HepG2 (cell line): ENCODE data around the gene TUBA4A. TPM values are rescaled to one million over a fixed set of nuclear protein-coding genes. Genes with fewer than 3 reads are reported as not detected.

ENCODE experiments used
- DPF2 ChIP-seq: sonication (generic); formaldehyde crosslinking; IDR thresholded peaks from 2 replicates; pipeline ENCODE4 v1.4.0; 2020; ENCODE audit warnings: mild to moderate bottlenecking, low read depth, missing genetic modification reagents, borderline replicate concordance
- EHMT2 ChIP-seq: fragments of 200-600 bp; sonication (generic); IDR thresholded peaks from 2 replicates; pipeline ENCODE4 v1.7.0; 2017; ENCODE audit warnings: antibody characterized with exemption, low read depth, low read length, borderline replicate concordance
- EP300 ChIP-seq, 3 experiments: sonication (generic) in 1 of 3; formaldehyde crosslinking in 1 of 3; IDR thresholded peaks; 2 replicates each; pipeline versions ENCODE4 v1.5.1 to v1.6.1; 2011 to 2020; ENCODE audit warnings: low read depth in 2 of 3, low read length in 2 of 3, borderline replicate concordance in 1 of 3, improper control_type of control experiment in 1 of 3, mild to moderate bottlenecking in 1 of 3, missing genetic modification reagents in 1 of 3, moderate library complexity in 1 of 3
- FOXK1 ChIP-seq: sonication (generic); formaldehyde crosslinking; IDR thresholded peaks from 2 replicates; pipeline ENCODE4 v1.4.0; 2020; ENCODE audit warnings: low read depth, missing genetic modification reagents, borderline replicate concordance
- PHF5A ChIP-seq: IDR thresholded peaks from one replicate; pipeline ENCODE4 v1.6.1; 2018; ENCODE audit warnings: low read depth, missing genetic modification reagents; ENCODE audit not compliant: unreplicated experiment
- POLR2G ChIP-seq: fragments of 200-400 bp; formaldehyde crosslinking; IDR thresholded peaks from 2 replicates; pipeline ENCODE4 v1.6.1; 2018; ENCODE audit warnings: mild to moderate bottlenecking, low read depth, low read length, moderate library complexity
- RBM22 ChIP-seq: fragments of 200-400 bp; formaldehyde crosslinking; optimal IDR thresholded peaks from 2 replicates; pipeline ENCODE3; 2017; ENCODE audit warnings: mild to moderate bottlenecking, low read length, moderate library complexity
- YEATS4 ChIP-seq: sonication (generic); formaldehyde crosslinking; IDR thresholded peaks from 2 replicates; pipeline ENCODE4 v1.4.0; 2020; ENCODE audit warnings: missing genetic modification reagents, borderline replicate concordance
- ZNF10 ChIP-seq: sonication (generic); formaldehyde crosslinking; IDR thresholded peaks from 2 replicates; pipeline ENCODE4 v1.4.0; 2020; ENCODE audit warnings: mild to moderate bottlenecking, low read depth, missing genetic modification reagents, borderline replicate concordance
- ZNF737 ChIP-seq: sonication (generic); formaldehyde crosslinking; IDR thresholded peaks from 2 replicates; pipeline ENCODE4 v1.5.0; 2020; ENCODE audit warnings: missing genetic modification reagents, mild to moderate bottlenecking, borderline replicate concordance
- ZNF776 ChIP-seq: sonication (generic); formaldehyde crosslinking; IDR thresholded peaks from 2 replicates; pipeline ENCODE4 v1.4.0; 2020; ENCODE audit warnings: mild to moderate bottlenecking, missing genetic modification reagents
- ZNF839 ChIP-seq: sonication (generic); formaldehyde crosslinking; IDR thresholded peaks from 2 replicates; pipeline ENCODE4 v1.4.0; 2020; ENCODE audit warnings: missing genetic modification reagents, mild to moderate bottlenecking, borderline replicate concordance
- ZSCAN12 ChIP-seq: sonication (generic); formaldehyde crosslinking; IDR thresholded peaks from 2 replicates; pipeline ENCODE4 v1.9.0; 2021; ENCODE audit warnings: mild to moderate bottlenecking, missing genetic modification reagents
- polyA plus RNA-seq, 8 experiments: library from polyadenylated mRNA; depleted of rRNA in 3 of 8; stranded (reverse) in 7 of 8; unstranded in 1 of 8; fragments of >200 nt; fragmentation: Illumina TruSeq in 4 of 8; extraction: Trizol in 4 of 8; gene quantifications; 2 replicates each; pipeline versions ENCODE4 v1.2.1 to v1.2.3, GENCODE V29; 2011 to 2016; ENCODE audit warnings: low read depth in 4 of 8, missing spikeins in 1 of 8, mixed read lengths in 1 of 8; ENCODE audit not compliant: insufficient read depth in 1 of 8
- total RNA-seq, 5 experiments: library from RNA; depleted of rRNA; stranded (reverse); fragments of >200 nt; fragmentation: Illumina TruSeq; extraction: Trizol; gene quantifications; 2 replicates each; pipeline ENCODE4 v1.2.3, GENCODE V29; 2016; ENCODE audit warnings: low read depth in 1 of 5
- TF ChIP-seq, protein P1 (sequence below): sonication (generic); formaldehyde crosslinking; IDR thresholded peaks from 2 replicates; pipeline ENCODE4 v1.8.0; 2022; ENCODE audit warnings: mild to moderate bottlenecking, missing genetic modification reagents, moderate library complexity
- TF ChIP-seq, protein P2 (sequence below): sonication (generic); formaldehyde crosslinking; IDR thresholded peaks from 2 replicates; pipeline ENCODE4 v1.5.0; 2020; ENCODE audit warnings: mild to moderate bottlenecking, missing genetic modification reagents
- TF ChIP-seq, protein P3 (sequence below): IDR thresholded peaks from 2 replicates; pipeline ENCODE4 v1.6.1; 2016; ENCODE audit warnings: low read depth
- TF ChIP-seq, protein P4 (sequence below): sonication (generic); formaldehyde crosslinking; IDR thresholded peaks from 2 replicates; pipeline ENCODE4 v1.4.0; 2020; ENCODE audit warnings: missing genetic modification reagents, borderline replicate concordance
- TF ChIP-seq, protein P5 (sequence below): IDR thresholded peaks from 2 replicates; pipeline ENCODE4 v1.6.1; 2016; ENCODE audit warnings: mild to moderate bottlenecking

Gene TUBA4A
- total and polyA plus RNA-seq, 2 of the 13 experiments (the other 11 are each of a cell fraction or from before 2014, with no cell fraction given): 1.3 to 12.7 TPM

DNA sequence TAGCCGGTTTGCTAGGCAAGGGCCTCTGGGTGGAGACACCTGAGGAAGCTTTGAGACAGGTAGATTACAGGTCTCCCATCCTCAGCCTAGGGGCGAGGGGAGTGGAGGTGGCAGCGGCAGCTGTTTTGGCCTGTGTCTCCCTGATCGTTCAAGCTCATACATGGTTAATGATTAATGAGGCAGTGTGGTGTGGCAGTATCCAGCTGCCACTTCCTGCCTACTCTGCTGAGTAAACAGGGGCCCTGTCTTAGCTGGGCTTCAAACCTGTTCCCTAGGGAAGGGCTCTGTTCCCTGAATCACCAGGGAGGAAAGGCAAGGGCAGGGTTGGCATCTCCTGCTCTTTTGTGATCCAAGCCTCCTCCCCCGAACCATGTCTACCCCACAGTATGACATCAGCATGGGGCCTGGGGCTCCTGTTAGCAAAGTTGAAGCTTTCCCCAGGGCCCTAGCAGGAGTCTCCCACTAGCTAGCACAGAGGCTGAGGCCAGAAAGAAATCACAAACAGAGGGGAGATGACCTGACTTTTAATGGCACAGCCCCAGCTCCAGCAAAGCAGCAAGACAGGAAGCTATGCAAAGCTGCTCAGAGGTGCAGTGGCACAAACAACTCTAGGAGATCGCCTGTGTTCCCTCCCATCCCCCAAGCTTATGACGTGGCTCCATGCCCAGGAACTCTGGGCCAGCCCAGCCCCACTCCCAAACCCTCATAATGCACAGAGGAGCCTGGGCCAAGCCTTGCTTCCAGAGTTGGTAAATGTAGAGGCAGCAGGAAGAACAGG is 4.3 kb downstream of the TUBA4A start (continued):
- TF ChIP-seq, protein P1, sequence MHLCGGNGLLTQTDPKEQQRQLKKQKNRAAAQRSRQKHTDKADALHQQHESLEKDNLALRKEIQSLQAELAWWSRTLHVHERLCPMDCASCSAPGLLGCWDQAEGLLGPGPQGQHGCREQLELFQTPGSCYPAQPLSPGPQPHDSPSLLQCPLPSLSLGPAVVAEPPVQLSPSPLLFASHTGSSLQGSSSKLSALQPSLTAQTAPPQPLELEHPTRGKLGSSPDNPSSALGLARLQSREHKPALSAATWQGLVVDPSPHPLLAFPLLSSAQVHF (CRISPR knock-in tag): no peak
- no peak for TF ChIP-seq ZNF737 (CRISPR knock-in tag)
- TF ChIP-seq ZNF10 (CRISPR knock-in tag): no peak
- TF ChIP-seq YEATS4 (CRISPR knock-in tag): peak; percentile 76; the same call in 1 of the 2 replicates
- TF ChIP-seq ZNF839 (CRISPR knock-in tag): no peak
- TF ChIP-seq, protein P2, sequence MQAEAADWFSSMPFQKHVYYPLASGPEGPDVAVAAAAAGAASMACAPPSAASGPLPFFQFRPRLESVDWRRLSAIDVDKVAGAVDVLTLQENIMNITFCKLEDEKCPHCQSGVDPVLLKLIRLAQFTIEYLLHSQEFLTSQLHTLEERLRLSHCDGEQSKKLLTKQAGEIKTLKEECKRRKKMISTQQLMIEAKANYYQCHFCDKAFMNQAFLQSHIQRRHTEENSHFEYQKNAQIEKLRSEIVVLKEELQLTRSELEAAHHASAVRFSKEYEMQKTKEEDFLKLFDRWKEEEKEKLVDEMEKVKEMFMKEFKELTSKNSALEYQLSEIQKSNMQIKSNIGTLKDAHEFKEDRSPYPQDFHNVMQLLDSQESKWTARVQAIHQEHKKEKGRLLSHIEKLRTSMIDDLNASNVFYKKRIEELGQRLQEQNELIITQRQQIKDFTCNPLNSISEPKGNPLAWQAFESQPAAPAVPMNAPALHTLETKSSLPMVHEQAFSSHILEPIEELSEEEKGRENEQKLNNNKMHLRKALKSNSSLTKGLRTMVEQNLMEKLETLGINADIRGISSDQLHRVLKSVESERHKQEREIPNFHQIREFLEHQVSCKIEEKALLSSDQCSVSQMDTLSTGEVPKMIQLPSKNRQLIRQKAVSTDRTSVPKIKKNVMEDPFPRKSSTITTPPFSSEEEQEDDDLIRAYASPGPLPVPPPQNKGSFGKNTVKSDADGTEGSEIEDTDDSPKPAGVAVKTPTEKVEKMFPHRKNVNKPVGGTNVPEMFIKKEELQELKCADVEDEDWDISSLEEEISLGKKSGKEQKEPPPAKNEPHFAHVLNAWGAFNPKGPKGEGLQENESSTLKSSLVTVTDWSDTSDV (CRISPR knock-in tag): no peak
- no peak for TF ChIP-seq ZSCAN12 (CRISPR knock-in tag)
- TF ChIP-seq, protein P3, sequence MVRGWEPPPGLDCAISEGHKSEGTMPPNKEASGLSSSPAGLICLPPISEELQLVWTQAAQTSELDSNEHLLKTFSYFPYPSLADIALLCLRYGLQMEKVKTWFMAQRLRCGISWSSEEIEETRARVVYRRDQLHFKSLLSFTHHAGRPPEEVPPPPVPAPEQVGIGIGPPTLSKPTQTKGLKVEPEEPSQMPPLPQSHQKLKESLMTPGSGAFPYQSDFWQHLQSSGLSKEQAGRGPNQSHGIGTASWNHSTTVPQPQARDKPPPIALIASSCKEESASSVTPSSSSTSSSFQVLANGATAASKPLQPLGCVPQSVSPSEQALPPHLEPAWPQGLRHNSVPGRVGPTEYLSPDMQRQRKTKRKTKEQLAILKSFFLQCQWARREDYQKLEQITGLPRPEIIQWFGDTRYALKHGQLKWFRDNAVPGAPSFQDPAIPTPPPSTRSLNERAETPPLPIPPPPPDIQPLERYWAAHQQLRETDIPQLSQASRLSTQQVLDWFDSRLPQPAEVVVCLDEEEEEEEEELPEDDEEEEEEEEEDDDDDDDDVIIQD: peak; percentile 96
- TF ChIP-seq, protein P4, sequence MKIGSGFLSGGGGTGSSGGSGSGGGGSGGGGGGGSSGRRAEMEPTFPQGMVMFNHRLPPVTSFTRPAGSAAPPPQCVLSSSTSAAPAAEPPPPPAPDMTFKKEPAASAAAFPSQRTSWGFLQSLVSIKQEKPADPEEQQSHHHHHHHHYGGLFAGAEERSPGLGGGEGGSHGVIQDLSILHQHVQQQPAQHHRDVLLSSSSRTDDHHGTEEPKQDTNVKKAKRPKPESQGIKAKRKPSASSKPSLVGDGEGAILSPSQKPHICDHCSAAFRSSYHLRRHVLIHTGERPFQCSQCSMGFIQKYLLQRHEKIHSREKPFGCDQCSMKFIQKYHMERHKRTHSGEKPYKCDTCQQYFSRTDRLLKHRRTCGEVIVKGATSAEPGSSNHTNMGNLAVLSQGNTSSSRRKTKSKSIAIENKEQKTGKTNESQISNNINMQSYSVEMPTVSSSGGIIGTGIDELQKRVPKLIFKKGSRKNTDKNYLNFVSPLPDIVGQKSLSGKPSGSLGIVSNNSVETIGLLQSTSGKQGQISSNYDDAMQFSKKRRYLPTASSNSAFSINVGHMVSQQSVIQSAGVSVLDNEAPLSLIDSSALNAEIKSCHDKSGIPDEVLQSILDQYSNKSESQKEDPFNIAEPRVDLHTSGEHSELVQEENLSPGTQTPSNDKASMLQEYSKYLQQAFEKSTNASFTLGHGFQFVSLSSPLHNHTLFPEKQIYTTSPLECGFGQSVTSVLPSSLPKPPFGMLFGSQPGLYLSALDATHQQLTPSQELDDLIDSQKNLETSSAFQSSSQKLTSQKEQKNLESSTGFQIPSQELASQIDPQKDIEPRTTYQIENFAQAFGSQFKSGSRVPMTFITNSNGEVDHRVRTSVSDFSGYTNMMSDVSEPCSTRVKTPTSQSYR (CRISPR knock-in tag): peak; percentile 96
- TF ChIP-seq DPF2 (CRISPR knock-in tag): peak; percentile 68; the same call in 1 of the 2 replicates
- TF ChIP-seq EP300 (IDR thresholded peaks at IDR 0.05; ENCODE audit: low read depth in 2 of 2, low read length in 2 of 2): peak in 1 of 2 experiments; percentile 65; a peak in 2 of 4 replicates
- TF ChIP-seq EP300 (CRISPR knock-in tag; IDR thresholded peaks at IDR 0.05; ENCODE audit: borderline replicate concordance): no peak
- peak; percentile 88 for TF ChIP-seq RBM22
- TF ChIP-seq ZNF776 (CRISPR knock-in tag): no peak
- TF ChIP-seq, protein P5, sequence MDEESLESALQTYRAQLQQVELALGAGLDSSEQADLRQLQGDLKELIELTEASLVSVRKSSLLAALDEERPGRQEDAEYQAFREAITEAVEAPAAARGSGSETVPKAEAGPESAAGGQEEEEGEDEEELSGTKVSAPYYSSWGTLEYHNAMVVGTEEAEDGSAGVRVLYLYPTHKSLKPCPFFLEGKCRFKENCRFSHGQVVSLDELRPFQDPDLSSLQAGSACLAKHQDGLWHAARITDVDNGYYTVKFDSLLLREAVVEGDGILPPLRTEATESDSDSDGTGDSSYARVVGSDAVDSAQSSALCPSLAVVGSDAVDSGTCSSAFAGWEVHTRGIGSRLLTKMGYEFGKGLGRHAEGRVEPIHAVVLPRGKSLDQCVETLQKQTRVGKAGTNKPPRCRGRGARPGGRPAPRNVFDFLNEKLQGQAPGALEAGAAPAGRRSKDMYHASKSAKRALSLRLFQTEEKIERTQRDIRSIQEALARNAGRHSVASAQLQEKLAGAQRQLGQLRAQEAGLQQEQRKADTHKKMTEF (CRISPR knock-in tag): no peak
- no peak for TF ChIP-seq EHMT2
- peak; percentile 88 for TF ChIP-seq POLR2G
- TF ChIP-seq FOXK1 (CRISPR knock-in tag): peak; percentile 77; the same call in 1 of the 2 replicates
- TF ChIP-seq PHF5A (CRISPR knock-in tag): peak; percentile 71
